H54 (cell line): Measurements from ENCODE around the gene DAND5.
A peak's percentile ranks its signal among the peaks of the same experiment; 100 is the strongest.

ENCODE experiments used
- DNase-seq: peaks from one replicate; pipeline ENCODE4 v3.0.0; 2011; ENCODE audit warnings: low spot score, mixed read lengths; ENCODE audit not compliant: insufficient read length
- FAIRE-seq: peaks from 3 replicates; lab custom pipeline; 2011; peaks lifted over from hg19 to GRCh38; lab: Jason Lieb, UNC
- POLR2A ChIP-seq: IDR thresholded peaks from 2 replicates; pipeline ENCODE4 v1.6.1; 2011; ENCODE audit warnings: low read depth, mild to moderate bottlenecking, low read length

DAND5 gene

DNA sequence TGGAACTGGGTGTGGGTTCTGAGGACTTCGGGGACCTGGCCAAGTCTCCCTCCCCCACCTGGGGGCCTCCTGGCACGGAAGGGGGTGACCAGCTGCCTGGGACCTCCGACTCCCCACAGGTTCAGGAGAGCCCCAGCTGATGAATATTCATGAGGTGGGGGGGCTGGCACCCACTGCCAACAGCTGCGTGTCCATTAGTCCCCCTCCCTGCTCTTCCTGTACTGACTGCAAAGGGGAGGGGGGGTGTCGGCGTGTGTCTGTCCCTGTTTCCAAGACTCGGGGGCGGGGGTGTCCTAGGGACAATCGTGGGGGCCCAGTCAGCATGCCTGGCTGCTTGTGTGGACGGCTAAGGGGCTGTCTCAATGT lies 15.3 kb downstream of the DAND5 start:
- FAIRE-seq (no peak), DNase-seq (no peak)
- no peak for TF ChIP-seq POLR2A

DNA sequence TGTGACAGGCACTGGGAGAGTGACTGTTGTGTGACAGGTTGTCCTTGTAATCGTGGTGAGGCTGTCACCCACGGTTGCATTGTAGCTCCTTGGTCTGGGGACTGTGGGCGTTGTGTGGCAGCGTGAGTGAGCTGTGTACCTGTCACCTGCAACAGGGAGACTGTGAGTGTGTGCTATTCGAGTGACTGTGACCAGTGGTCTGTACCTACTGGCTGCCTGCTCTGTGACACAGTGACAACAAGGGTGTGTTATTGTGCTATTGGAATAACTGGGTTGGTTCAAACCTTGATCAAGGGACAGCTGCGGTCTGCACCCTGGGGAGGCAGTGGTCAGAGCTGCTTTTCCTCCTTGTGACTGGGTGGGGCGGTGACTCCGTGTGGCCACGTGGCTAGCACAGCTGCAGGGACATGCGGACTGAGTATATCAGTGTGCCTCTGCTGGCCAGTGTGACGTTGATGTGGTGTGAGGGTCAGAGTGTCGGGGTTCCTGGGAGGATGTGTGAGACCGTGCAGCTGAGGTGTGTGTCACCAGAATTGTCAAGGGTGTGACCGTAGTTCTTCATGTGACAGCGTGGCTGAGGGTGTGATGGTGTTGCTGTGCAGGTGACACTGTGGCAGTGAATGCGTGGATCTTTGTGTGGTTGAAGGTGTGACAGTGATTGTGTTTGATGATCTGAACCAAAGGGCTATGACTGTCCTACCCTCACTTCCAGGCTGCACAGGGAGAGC lies 15.8 kb downstream of the DAND5 start:
- FAIRE-seq (no peak), DNase-seq (no peak)
- TF ChIP-seq POLR2A, result no peak

DNA sequence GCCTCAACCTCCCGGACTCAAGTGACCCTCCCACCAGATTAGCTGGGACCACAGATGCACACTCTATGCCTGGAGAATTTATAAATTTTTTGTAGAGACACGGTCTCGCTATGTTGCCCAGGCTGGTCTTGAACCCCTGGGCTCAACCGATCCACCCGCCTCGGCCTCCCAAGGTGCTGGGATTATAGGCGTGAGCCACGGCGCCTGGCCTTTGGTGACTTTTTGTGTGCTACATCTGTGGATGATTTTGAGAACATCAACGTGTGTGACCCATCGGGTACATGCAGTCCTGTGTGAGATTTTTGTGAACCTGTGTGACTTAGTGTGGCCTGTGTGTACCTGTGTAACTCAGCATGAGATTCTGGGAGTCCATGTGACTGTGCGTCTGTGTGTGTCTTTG lies 17.4 kb downstream of the DAND5 start:
- FAIRE-seq, result no peak
- DNase-seq, result no peak
- TF ChIP-seq POLR2A, result no peak

DNA sequence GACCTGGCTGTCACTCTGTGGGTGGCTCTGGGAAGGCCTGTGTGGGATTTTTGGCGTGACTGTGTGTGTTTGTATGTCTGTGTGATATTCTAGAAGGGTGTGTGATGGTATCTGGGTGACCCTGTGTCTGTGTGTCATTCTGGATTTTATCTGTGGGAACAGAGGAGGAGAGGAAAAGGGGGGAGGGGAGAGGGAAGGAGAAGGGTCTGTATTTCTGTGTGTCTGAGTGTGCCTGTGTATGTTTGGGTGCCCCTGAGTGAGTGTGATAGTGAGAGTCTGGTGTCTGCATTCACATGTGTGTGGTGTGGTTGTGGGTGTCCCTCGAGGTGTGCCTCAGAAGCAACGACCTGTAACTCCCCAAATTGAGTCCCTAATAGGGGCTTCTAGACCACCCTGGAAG lies 17.8 kb downstream of the DAND5 start:
- no peak for FAIRE-seq
- no peak for TF ChIP-seq POLR2A
- no peak for DNase-seq

- no peak for FAIRE-seq
- no peak for DNase-seq
- TF ChIP-seq POLR2A, result no peak
Observed at GRCh38 chr19:12987781-12988180, 18.4 kb downstream of the DAND5 start.

- TF ChIP-seq POLR2A, result no peak
- FAIRE-seq, result no peak
Observed at GRCh38 chr19:12990431-12990830, 21.1 kb downstream of the DAND5 start.

GRCh38 chr19:12990853-12991252 lies 21.5 kb downstream of the DAND5 start:
- no peak for TF ChIP-seq POLR2A
- FAIRE-seq (no peak), DNase-seq (no peak)

More at GRCh38 chr19:12990431-12990830, 21.1 kb downstream of the DAND5 start:
- no peak for DNase-seq

- FAIRE-seq, result no peak
- no peak for TF ChIP-seq POLR2A
- DNase-seq, result no peak
Observed at GRCh38 chr19:12991296-12991695, 21.9 kb downstream of the DAND5 start.

GRCh38 chr19:12992729-12993128 lies 23.4 kb downstream of the DAND5 start:
- DNase-seq (no peak), FAIRE-seq (no peak)
- no peak for TF ChIP-seq POLR2A

- TF ChIP-seq POLR2A, result no peak
- no peak for DNase-seq
Observed at GRCh38 chr19:12993562-12993961, 24.2 kb downstream of the DAND5 start.

GRCh38 chr19:12994701-12995595 lies 25.6 kb downstream of the DAND5 start, which contains the start of gene NFIX:
Gene NFIX (plus strand): TSS chr19:12995475. CDS start chr19:12995838, 363 bp downstream.
- 0 out of 2 replicates have a peak, but pooled peaks have one; percentile 14 for TF ChIP-seq POLR2A
- DNase-seq, result peak; percentile 71
- FAIRE-seq, result no peak

More at GRCh38 chr19:12993562-12993961, 24.2 kb downstream of the DAND5 start:
- FAIRE-seq, result no peak

GRCh38 chr19:12995596-12996405 lies 26.4 kb downstream of the DAND5 start:
- TF ChIP-seq POLR2A, result no peak
- DNase-seq, result peak; percentile 65
- no peak for FAIRE-seq

DNA sequence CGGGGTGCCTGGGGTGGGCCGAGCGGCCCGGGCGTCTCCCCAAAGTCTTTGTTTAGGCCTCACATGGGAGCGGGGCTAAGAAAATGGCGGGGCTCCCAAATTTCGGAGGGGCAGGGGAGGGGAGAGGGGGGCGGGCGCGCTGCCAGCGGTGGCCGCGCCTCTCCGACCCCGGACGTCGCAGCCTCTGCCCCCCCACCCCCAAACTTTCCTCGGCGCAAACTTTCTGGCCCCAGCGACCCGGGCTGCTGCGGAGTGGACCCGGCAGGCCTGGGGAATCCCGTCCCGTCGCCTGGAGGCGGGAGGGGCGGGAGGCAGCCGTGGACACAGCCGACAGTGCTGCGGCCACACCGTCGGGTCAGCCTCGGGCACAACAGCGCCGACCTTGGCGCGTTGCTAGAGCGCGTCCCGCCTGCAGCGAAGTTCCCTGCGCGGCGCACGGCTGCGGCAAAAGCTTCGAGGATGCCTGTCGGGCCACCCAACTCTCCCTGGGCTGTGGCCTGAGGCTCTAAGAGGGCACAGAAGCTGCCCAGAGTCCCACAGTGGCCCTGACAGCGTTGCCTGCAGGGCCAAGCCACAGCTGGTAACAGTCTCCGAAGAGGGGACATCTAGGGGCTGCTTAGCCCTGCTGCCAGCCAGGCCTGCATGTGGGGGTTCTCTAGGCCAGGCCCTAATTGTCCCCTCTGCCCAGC lies 27.2 kb downstream of the DAND5 start:
- DNase-seq (peak; percentile 52), FAIRE-seq (no peak)
- no peak for TF ChIP-seq POLR2A
